Lower leg skin (tissue), 4 donors: ENCODE data around the gene RXRA. TPM values are rescaled to one million over a fixed set of nuclear protein-coding genes. Genes with fewer than 3 reads are reported as not detected.

Experiments
- DNase-seq, 2 donors: peaks; one replicate each; pipeline ENCODE4 v3.0.0-alpha.2; 2019; ENCODE audit warnings: low spot score in 2 of 2
- H3K4me3 ChIP-seq: fragments of 200-600 bp; sonication (generic); 2 replicates; pipeline ENCODE4 v1.5.1; 2017; ENCODE audit warnings: mild to moderate bottlenecking, low read depth; ENCODE audit not compliant: poor library complexity, severe bottlenecking
- CTCF ChIP-seq, 3 donors: fragments of 450-650 bp; IDR thresholded peaks; one replicate each; pipeline ENCODE4 v1.5.1; 2016; ENCODE audit warnings: antibody characterized with exemption in 3 of 3, mild to moderate bottlenecking in 3 of 3, moderate library complexity in 2 of 3
- POLR2A ChIP-seq, 2 donors: fragments of 450-650 bp; IDR thresholded peaks; one replicate each; pipeline ENCODE4 v1.6.1; 2016 to 2017; ENCODE audit warnings: antibody characterized with exemption in 2 of 2, mild to moderate bottlenecking in 1 of 2, moderate library complexity in 1 of 2
- WGBS, 2 donors: methylation state at CpG; one replicate each; pipeline ENCODE4 v1.1.5; 2018; 5-methylcytosine and 5-hydroxymethylcytosine counted together
- intact Hi-C: fragments of 100-400 bp; cut with DNase I; formaldehyde crosslinking; loops from one replicate; pipeline ENCODE4 v1.15.0; 2023; ENCODE audit warnings: low total_unique reads
- total RNA-seq, 4 donors: library from RNA; depleted of rRNA; stranded (reverse); fragments of >200 nt; gene quantifications; one replicate each; pipeline ENCODE4 v1.1.0, GENCODE V29; 2016

The RXRA gene
- total RNA-seq, 4 donors from 2014 or later: 143 to 242 (median 166) TPM

GRCh38 chr9:134355158-134355557 is 28.9 kb downstream of the RXRA start:
- intact Hi-C loops: loop anchor here (2.0 kb wide), 1 partner anchor 58 kb away; no protein-coding TSS in a partner anchor
- DNase-seq: no peak
- TF ChIP-seq POLR2A (IDR thresholded peaks at IDR 0.05): no peak
- no peak for TF ChIP-seq CTCF (IDR thresholded peaks at IDR 0.05)
- no peak overlapping the region for H3K4me3 ChIP-seq
- WGBS, 2 donors: 57 to 60% methylated on average over 7 to 8 of the region's 8 CpGs

- intact Hi-C loops: loop anchor here (2.0 kb wide), 1 partner anchor 59 kb away; no protein-coding TSS in a partner anchor
- 53 to 64% methylated on average over 10 to 15 of the region's 15 CpGs for WGBS, 2 donors
- peak in 1 of 2 donors; percentile 64 for DNase-seq
- H3K4me3 ChIP-seq: no peak overlapping the region
- TF ChIP-seq CTCF (IDR thresholded peaks at IDR 0.05) (no peak), POLR2A (IDR thresholded peaks at IDR 0.05) (no peak)
Measured at GRCh38 chr9:134355561-134356279, 29.5 kb downstream of the RXRA start.

GRCh38 chr9:134356496-134357470 is 30.5 kb downstream of the RXRA start:
- DNase-seq: peak in 1 of 2 donors; percentile 58
- intact Hi-C loops: no loop called here
- whole genome bisulfite sequencing, 2 donors: 54 to 63% methylated on average over 23 to 26 of the region's 29 CpGs
- H3K4me3 ChIP-seq: no peak overlapping the region
- TF ChIP-seq POLR2A (IDR thresholded peaks at IDR 0.05) (no peak), CTCF (IDR thresholded peaks at IDR 0.05) (no peak)

- no peak for TF ChIP-seq CTCF (IDR thresholded peaks at IDR 0.05)
- no peak for TF ChIP-seq POLR2A (IDR thresholded peaks at IDR 0.05)
- DNase-seq: no peak
- 41 to 50% methylated on average over 6 to 9 of the region's 9 CpGs for WGBS, 2 donors
- intact Hi-C loops: no loop called here
- H3K4me3 ChIP-seq: no peak overlapping the region
Measured at GRCh38 chr9:134357631-134358025, 31.4 kb downstream of the RXRA start.

- DNase-seq: no peak
- intact Hi-C loops: no loop called here
- no peak overlapping the region for H3K4me3 ChIP-seq
- TF ChIP-seq POLR2A (IDR thresholded peaks at IDR 0.05): no peak
- TF ChIP-seq CTCF (IDR thresholded peaks at IDR 0.05): no peak
- 60 to 62% methylated on average over 12 to 16 of the region's 16 CpGs for WGBS, 2 donors
Measured at GRCh38 chr9:134358026-134358661, 31.9 kb downstream of the RXRA start.
